GM12872 (cell line): ENCODE measurements around the gene EPN1.

Experiments used
- CTCF ChIP-seq: IDR thresholded peaks from 3 replicates; pipeline ENCODE4 v1.5.1; 2011; ENCODE audit warnings: low read depth, mild to moderate bottlenecking, low read length, moderate library complexity; ENCODE audit not compliant: insufficient read depth

The EPN1 gene

GRCh38 chr19:55681131-55682092, 6.4 kb downstream of the EPN1 start:
- no peak for TF ChIP-seq CTCF

GRCh38 chr19:55683449-55684261, 8.6 kb downstream of the EPN1 start:
- TF ChIP-seq CTCF = no peak

GRCh38 chr19:55684946-55685681, 10.1 kb downstream of the EPN1 start:
- no peak for TF ChIP-seq CTCF

GRCh38 chr19:55685776-55686175, 10.8 kb downstream of the EPN1 start:
- TF ChIP-seq CTCF = no peak

- TF ChIP-seq CTCF = no peak
Measured at GRCh38 chr19:55686311-55687050, 11.5 kb downstream of the EPN1 start.

- TF ChIP-seq CTCF = no peak
Measured at GRCh38 chr19:55687281-55688201, 12.5 kb downstream of the EPN1 start.
